GM23338 (cell line): ENCODE results near the gene FAM181B. TPM values are rescaled to one million over a fixed set of nuclear protein-coding genes. Genes with fewer than 3 reads are reported as not detected.

Experiments
- ATAC-seq: fragments of 200-7000 bp; cut with Tn5 transposase; 3 replicates; pipeline ENCODE4 v1.9.1; 2020
- DNase-seq: peaks from one replicate; pipeline ENCODE4 v3.0.0-alpha.2; 2015; ENCODE audit warnings: low spot score
- H2AFZ ChIP-seq: fragments of 200-600 bp; sonication (generic); 2 replicates; pipeline ENCODE4 v1.8.0; 2016; ENCODE audit warnings: antibody characterized with exemption, mild to moderate bottlenecking, moderate library complexity
- H3F3A ChIP-seq: fragments of 200-600 bp; sonication (generic); replicated peaks from 2 replicates; pipeline ENCODE4 v1.8.0; 2017; ENCODE audit warnings: antibody characterized with exemption, mixed run types, low read depth
- H3K27ac ChIP-seq: fragments of 200-600 bp; sonication (generic); 2 replicates; pipeline ENCODE4 v1.6.1; 2016; ENCODE audit warnings: low read depth
- H3K27me3 ChIP-seq: fragments of 200-600 bp; sonication (generic); 2 replicates; pipeline ENCODE4 v1.8.0; 2016; ENCODE audit warnings: mild to moderate bottlenecking, mixed run types, moderate library complexity; ENCODE audit not compliant: insufficient read depth
- H3K36me3 ChIP-seq: fragments of 200-600 bp; sonication (generic); 2 replicates; pipeline ENCODE4 v1.8.0; 2016; ENCODE audit warnings: mild to moderate bottlenecking; ENCODE audit not compliant: insufficient read depth
- H3K4me1 ChIP-seq: fragments of 200-600 bp; sonication (generic); 2 replicates; pipeline ENCODE4 v1.8.0; 2016; ENCODE audit warnings: mild to moderate bottlenecking, moderate library complexity; ENCODE audit not compliant: insufficient read depth
- H3K4me2 ChIP-seq: fragments of 200-600 bp; sonication (generic); 2 replicates; pipeline ENCODE4 v1.7.1; 2017; ENCODE audit warnings: mixed run types
- H3K4me3 ChIP-seq: fragments of 200-600 bp; sonication (generic); 2 replicates; pipeline ENCODE4 v1.6.1; 2016; ENCODE audit warnings: mixed run types
- H3K79me2 ChIP-seq: fragments of 200-600 bp; sonication (generic); replicated peaks from 2 replicates; pipeline ENCODE4 v1.8.0; 2017; ENCODE audit warnings: mild to moderate bottlenecking; ENCODE audit not compliant: insufficient read depth
- H3K9me2 ChIP-seq: fragments of 200-600 bp; sonication (generic); 2 replicates; pipeline ENCODE4 v1.8.0; 2017; ENCODE audit not compliant: insufficient read depth
- H4K20me1 ChIP-seq: fragments of 200-600 bp; sonication (generic); replicated peaks from 2 replicates; pipeline ENCODE4 v1.8.0; 2017; ENCODE audit warnings: mild to moderate bottlenecking; ENCODE audit not compliant: insufficient read depth
- H3K27ac Mint-ChIP-seq: 2 replicates; pipeline ENCODE4 v1.8.0; 2020; ENCODE audit warnings: inconsistent platforms, mild to moderate bottlenecking, moderate library complexity, mixed read lengths
- H3K27me3 Mint-ChIP-seq: 3 replicates; pipeline ENCODE4 v1.8.0; 2022; ENCODE audit warnings: low read depth, mild to moderate bottlenecking, moderate library complexity, mixed read lengths, inconsistent platforms; ENCODE audit not compliant: insufficient read depth, poor library complexity
- H3K36me3 Mint-ChIP-seq: 3 replicates; pipeline ENCODE4 v1.8.0; 2021; ENCODE audit warnings: low read depth, mild to moderate bottlenecking, inconsistent platforms, moderate library complexity, mixed read lengths
- H3K4me1 Mint-ChIP-seq: 3 replicates; pipeline ENCODE4 v1.8.0; 2020; ENCODE audit warnings: mild to moderate bottlenecking, inconsistent platforms, mixed read lengths
- H3K4me3 Mint-ChIP-seq: 3 replicates; pipeline ENCODE4 v1.8.0; 2021; ENCODE audit warnings: moderate library complexity, mild to moderate bottlenecking, inconsistent platforms, mixed read lengths
- H3K9me3 Mint-ChIP-seq: 3 replicates; pipeline ENCODE4 v1.8.0; 2020; ENCODE audit warnings: moderate library complexity, mild to moderate bottlenecking, inconsistent platforms, mixed read lengths
- CREB1 ChIP-seq: fragments of 250-450 bp; sonication (Bioruptor Pico); IDR thresholded peaks from 2 replicates; pipeline ENCODE4 v1.5.0; 2020; ENCODE audit warnings: low read depth, mild to moderate bottlenecking, moderate library complexity
- ETS1 ChIP-seq: IDR thresholded peaks from 2 replicates; pipeline ENCODE4 v1.6.1; 2016; ENCODE audit warnings: antibody characterized with exemption
- EZH2 ChIP-seq: fragments of 200-600 bp; sonication (generic); IDR thresholded peaks from one replicate; pipeline ENCODE4 v1.8.0; 2017; ENCODE audit warnings: antibody characterized with exemption, mild to moderate bottlenecking, low read depth; ENCODE audit not compliant: unreplicated experiment
- EZH2phosphoT487 ChIP-seq: fragments of 200-600 bp; sonication (generic); IDR thresholded peaks from one replicate; pipeline ENCODE4 v1.8.1; 2018; ENCODE audit warnings: antibody characterized with exemption; ENCODE audit not compliant: unreplicated experiment
- JUNB ChIP-seq: IDR thresholded peaks from one replicate; pipeline ENCODE4 v1.6.1; 2016; ENCODE audit warnings: antibody characterized with exemption; ENCODE audit not compliant: unreplicated experiment
- NANOG ChIP-seq: IDR thresholded peaks from 2 replicates; pipeline ENCODE4 v1.6.1; 2016; ENCODE audit warnings: antibody characterized with exemption, borderline replicate concordance
- POLR2AphosphoS5 ChIP-seq: IDR thresholded peaks from 2 replicates; pipeline ENCODE4 v1.6.1; 2016; ENCODE audit warnings: antibody characterized with exemption, low read depth
- STAT1 ChIP-seq: IDR thresholded peaks from one replicate; pipeline ENCODE4 v1.6.1; 2016; ENCODE audit warnings: antibody characterized with exemption; ENCODE audit not compliant: unreplicated experiment
- ZNF114 ChIP-seq: fragments of 250-450 bp; sonication (Bioruptor Pico); IDR thresholded peaks from 2 replicates; pipeline ENCODE4 v1.5.0; 2020; ENCODE audit warnings: mild to moderate bottlenecking, moderate library complexity
- ZNF331 ChIP-seq: fragments of 250-450 bp; sonication (Bioruptor Pico); IDR thresholded peaks from 2 replicates; pipeline ENCODE4 v1.5.0; 2020; ENCODE audit warnings: low read depth, mild to moderate bottlenecking, moderate library complexity
- ZNF462 ChIP-seq: fragments of 250-450 bp; sonication (Bioruptor Pico); IDR thresholded peaks from 2 replicates; pipeline ENCODE4 v1.5.0; 2020; ENCODE audit warnings: mild to moderate bottlenecking, moderate library complexity
- polyA plus RNA-seq: library from polyadenylated mRNA; unstranded; fragments of >200 nt; fragmentation: Nextera tagmentation; extraction: Ambion mirVana; gene quantifications from 2 replicates; pipeline ENCODE4 v1.2.1, GENCODE V29; 2016
- total RNA-seq: library from RNA; depleted of rRNA; stranded (reverse); fragments of >200 nt; shearing (Covaris generic); gene quantifications from 2 replicates; pipeline ENCODE4 v1.2.3, GENCODE V29; 2014
- TF ChIP-seq, protein P1 (sequence below): IDR thresholded peaks from one replicate; pipeline ENCODE4 v1.6.1; 2018; ENCODE audit warnings: antibody characterized with exemption; ENCODE audit not compliant: unreplicated experiment
- TF ChIP-seq, protein P2 (sequence below), 2 experiments: fragments of 200-600 bp in 1 of 2; sonication (generic) in 1 of 2; conservative IDR thresholded peaks; 2 replicates each; pipeline versions ENCODE4 v1.5.1 to v1.6.1; 2016 to 2017; ENCODE audit warnings: antibody characterized with exemption in 2 of 2, low read depth in 2 of 2, mild to moderate bottlenecking in 2 of 2, moderate library complexity in 1 of 2

FAM181B gene
- total and polyA plus RNA-seq, 2 experiments from 2014 or later = 0.36 to 0.87 TPM

DNA sequence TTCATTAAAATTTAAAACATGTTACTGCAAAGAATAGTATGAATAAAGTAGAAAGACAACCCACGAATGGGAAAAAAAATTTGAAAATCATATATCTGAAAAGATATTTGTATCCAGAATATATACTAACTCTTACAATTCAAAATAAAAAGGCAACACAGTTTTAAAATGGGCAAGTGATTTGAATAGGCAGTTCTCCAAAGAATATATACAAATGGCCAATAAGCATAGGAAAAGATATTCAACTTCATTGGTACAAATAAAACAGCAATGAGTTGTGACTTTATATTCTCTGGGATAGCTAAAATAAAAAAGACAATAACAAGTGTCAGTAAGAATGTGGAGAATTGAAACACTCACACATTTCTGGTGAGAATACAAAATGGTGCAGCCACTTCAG lies 41.6 kb upstream of the FAM181B start:
- no peak overlapping the region for H3K4me2 ChIP-seq
- no peaks in the 10 kb centered on the region for H3K4me1 ChIP-seq
- no peak overlapping the region for H3K4me3 Mint-ChIP-seq
- H3K9me2 ChIP-seq = no peaks in the 10 kb centered on the region
- TF ChIP-seq ZNF331 (CRISPR knock-in tag) (no peak), STAT1 (no peak), CREB1 (no peak), POLR2AphosphoS5 (no peak), ETS1 (no peak), EZH2 (no peak), ZNF114 (CRISPR knock-in tag) (no peak), JUNB (no peak), ZNF462 (CRISPR knock-in tag) (no peak), NANOG (no peak), EZH2phosphoT487 (no peak)
- TF ChIP-seq, protein P1, sequence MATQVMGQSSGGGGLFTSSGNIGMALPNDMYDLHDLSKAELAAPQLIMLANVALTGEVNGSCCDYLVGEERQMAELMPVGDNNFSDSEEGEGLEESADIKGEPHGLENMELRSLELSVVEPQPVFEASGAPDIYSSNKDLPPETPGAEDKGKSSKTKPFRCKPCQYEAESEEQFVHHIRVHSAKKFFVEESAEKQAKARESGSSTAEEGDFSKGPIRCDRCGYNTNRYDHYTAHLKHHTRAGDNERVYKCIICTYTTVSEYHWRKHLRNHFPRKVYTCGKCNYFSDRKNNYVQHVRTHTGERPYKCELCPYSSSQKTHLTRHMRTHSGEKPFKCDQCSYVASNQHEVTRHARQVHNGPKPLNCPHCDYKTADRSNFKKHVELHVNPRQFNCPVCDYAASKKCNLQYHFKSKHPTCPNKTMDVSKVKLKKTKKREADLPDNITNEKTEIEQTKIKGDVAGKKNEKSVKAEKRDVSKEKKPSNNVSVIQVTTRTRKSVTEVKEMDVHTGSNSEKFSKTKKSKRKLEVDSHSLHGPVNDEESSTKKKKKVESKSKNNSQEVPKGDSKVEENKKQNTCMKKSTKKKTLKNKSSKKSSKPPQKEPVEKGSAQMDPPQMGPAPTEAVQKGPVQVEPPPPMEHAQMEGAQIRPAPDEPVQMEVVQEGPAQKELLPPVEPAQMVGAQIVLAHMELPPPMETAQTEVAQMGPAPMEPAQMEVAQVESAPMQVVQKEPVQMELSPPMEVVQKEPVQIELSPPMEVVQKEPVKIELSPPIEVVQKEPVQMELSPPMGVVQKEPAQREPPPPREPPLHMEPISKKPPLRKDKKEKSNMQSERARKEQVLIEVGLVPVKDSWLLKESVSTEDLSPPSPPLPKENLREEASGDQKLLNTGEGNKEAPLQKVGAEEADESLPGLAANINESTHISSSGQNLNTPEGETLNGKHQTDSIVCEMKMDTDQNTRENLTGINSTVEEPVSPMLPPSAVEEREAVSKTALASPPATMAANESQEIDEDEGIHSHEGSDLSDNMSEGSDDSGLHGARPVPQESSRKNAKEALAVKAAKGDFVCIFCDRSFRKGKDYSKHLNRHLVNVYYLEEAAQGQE = no peak
- TF ChIP-seq, protein P2, sequence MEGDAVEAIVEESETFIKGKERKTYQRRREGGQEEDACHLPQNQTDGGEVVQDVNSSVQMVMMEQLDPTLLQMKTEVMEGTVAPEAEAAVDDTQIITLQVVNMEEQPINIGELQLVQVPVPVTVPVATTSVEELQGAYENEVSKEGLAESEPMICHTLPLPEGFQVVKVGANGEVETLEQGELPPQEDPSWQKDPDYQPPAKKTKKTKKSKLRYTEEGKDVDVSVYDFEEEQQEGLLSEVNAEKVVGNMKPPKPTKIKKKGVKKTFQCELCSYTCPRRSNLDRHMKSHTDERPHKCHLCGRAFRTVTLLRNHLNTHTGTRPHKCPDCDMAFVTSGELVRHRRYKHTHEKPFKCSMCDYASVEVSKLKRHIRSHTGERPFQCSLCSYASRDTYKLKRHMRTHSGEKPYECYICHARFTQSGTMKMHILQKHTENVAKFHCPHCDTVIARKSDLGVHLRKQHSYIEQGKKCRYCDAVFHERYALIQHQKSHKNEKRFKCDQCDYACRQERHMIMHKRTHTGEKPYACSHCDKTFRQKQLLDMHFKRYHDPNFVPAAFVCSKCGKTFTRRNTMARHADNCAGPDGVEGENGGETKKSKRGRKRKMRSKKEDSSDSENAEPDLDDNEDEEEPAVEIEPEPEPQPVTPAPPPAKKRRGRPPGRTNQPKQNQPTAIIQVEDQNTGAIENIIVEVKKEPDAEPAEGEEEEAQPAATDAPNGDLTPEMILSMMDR (conservative IDR thresholded peaks at IDR 0.05; ENCODE audit: low read depth in 2 of 2) = no peak
- no peak for DNase-seq
- H3K9me3 Mint-ChIP-seq = no peaks in the 10 kb centered on the region
- no peak overlapping the region for H2AFZ ChIP-seq
- no peak for ATAC-seq
- H3K4me3 ChIP-seq = no peak overlapping the region
- H3K27me3 Mint-ChIP-seq = no peaks in the 10 kb centered on the region
- H3F3A ChIP-seq = no peaks in the 10 kb centered on the region
- no peaks in the 10 kb centered on the region for H3K36me3 ChIP-seq
- H3K36me3 Mint-ChIP-seq = no peaks in the 10 kb centered on the region
- H3K79me2 ChIP-seq = no peaks in the 10 kb centered on the region
- H3K27ac Mint-ChIP-seq = no peak overlapping the region
- H3K27me3 ChIP-seq = no peaks in the 10 kb centered on the region
- no peak overlapping the region for H3K27ac ChIP-seq
- no peaks in the 10 kb centered on the region for H4K20me1 ChIP-seq
- H3K4me1 Mint-ChIP-seq = no peaks in the 10 kb centered on the region
